HG03565 (cell line): ENCODE measurements around the gene TNFRSF6B.
"Not testable (repeated sequence)": the region's sequence is repeated elsewhere in the genome, so short reads cannot be mapped to it uniquely, and the experiment has no call there.

ENCODE experiments used
- ATAC-seq: cut with Tn5 transposase; IDR thresholded peaks from one replicate; pipeline ENCODE4 v1.9.1; 2021; ENCODE audit warnings: mild to moderate bottlenecking, moderate library complexity; ENCODE audit not compliant: unreplicated experiment

Gene TNFRSF6B

DNA sequence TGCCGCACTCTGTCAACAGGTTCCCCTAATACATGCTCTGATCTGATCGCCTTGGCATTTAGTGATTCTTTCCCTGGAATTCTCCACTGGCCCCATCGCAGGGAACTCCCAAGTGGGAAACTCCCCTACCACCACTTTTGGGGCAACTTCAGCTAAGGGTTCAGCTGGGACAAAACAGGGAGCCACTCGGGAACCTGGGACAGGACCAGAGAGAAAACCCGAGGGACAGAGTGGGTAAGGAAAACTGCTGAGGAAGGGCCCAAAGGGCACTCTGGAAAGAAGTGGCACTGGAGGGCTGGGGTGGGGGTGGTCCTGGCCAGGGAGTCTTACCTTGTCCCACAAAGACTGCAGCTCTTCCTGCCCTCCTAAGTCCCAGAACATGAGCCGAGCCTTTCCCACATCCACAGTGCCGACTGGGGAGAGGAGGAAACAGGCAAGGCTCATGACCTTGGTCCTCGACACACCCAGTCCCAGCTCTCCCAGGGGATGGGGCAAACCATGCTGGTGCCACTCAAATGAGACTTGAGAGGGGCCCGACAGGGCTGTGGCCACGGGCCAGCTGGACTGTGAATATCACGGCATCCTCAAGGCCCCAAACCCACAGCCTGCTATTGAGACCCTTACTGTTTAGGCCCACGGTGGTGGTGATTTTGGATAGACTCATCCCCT lies 9.7 kb downstream of the TNFRSF6B start:
- ATAC-seq = no peak

DNA sequence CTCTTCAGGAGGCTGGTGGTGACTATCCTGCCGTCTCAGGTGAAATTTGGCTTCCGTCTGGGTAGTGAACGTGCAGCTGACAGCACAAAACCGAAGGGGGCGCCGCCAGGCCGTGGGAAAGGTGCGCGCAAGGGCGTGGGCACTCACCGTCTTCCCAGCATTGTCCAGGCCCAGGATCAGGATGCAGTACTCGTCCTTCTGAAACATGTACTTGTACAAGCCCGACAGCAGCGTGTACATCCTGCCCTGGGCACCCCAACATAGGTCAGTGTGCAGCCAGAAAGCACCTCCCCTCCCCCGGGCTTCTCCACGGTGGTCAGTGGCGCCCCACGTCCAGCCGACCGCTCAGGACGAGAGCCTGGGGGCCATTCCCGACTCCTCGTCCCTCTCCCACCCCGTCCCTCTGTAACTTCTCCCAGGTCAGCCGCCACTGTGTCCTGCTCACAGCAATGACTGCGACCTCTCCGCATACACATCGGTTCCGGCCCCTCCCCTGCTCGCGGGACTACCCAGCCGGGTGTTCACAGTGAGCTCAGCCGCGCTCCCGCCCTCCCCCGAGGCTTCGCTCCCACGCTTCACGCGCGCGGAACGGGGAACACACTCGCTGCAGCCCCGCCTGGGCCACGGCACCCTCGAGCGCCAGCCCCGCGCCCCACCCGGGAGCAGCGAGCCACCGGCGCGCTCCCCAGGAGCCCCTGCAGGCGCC lies 10.6 kb downstream of the TNFRSF6B start:
- no peak for ATAC-seq

DNA sequence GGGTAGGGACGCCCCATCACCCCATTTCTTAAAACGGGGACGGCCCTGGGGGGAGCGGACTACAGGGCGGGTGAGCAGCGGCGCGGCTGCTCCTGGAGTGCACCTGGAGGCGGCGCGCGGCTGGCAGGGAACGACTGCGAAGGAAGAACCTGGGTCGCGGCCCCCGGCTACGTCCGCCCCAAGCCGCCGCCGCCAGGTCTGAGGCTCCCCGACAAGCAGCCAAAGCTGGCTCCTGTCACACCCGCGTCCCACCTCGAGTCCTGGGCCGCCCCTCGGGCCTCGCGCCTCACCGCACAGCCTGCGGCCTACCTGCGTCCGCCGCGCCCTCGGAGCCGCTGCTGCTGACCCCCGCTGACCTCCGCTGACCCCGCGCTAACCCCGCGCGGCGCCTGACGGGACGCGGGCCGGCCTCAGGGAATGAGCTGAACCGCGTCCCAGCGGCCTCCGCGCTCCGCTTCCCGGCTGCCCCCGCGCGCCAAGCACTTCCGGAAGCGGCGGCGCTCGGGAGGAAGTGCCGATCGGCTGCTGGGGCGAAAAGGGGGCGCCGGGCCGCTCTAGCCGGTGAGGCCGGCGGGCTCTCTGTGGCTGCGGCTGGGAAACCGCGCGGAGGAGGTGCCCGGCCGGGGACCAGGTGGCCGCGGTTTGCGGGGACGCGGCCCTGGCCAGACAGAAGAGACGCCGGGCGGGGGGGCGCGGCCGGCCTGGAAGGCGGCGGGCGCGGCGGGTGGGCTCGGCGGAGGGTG lies 11.3 kb downstream of the TNFRSF6B start, which contains the start of the genes ARFRP1 and ZGPAT:
Gene ARFRP1, minus strand, starts transcription at position 419 of the 743 bp plus-strand sequence. CDS start 885 bp downstream, outside the sequence.
Gene ZGPAT, plus strand, starts transcription at position 482 of the 743 bp plus-strand sequence. CDS start 542 bp downstream, outside the sequence.
- peak; percentile 55 for ATAC-seq

DNA sequence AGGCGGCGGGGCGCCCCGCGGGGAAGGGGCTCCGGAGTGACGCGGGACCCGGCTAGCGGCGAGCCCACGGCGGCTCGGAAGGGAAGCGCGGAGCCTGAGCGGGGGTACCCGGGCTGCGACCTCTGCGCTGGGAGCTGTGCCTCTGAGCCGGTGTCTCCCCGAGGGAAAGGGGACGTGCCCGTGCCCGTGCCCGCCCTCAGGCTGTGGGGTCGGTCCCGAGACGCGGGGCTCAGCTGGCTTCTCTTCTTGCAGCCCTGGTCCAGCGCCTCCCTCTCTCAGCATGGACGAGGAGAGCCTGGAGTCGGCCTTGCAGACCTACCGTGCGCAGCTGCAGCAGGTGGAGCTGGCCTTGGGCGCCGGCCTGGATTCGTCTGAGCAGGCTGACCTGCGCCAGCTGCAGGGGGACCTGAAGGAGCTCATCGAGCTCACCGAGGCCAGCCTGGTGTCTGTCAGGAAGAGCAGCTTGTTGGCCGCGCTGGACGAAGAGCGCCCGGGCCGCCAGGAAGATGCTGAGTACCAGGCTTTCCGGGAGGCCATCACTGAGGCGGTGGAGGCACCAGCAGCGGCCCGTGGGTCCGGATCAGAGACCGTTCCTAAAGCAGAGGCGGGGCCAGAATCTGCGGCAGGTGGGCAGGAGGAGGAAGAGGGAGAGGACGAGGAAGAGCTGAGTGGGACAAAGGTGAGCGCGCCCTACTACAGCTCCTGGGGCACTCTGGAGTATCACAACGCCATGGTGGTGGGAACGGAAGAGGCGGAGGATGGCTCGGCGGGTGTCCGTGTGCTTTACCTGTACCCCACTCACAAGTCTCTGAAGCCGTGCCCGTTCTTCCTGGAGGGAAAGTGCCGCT lies 12.1 kb downstream of the TNFRSF6B start:
- ATAC-seq = no peak

DNA sequence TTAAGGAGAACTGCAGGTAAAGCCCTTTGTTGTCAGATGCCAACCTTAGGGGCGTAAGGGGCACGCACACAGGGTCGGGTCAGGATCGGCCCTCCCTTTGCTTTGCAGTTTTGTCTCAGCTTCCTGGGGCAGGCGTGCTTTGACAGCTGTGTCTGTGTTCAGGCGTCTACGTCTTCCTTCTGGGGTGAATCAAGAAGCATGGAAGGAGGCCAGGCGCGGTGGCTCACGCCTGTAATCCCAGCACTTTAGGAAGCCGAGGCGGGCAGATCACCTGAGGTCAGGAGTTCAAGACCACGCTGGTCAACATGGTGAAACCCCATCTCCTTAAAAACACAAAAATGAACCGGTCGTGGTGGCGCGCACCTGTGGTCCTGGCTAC lies 12.7 kb downstream of the TNFRSF6B start:
- ATAC-seq = no peak

DNA sequence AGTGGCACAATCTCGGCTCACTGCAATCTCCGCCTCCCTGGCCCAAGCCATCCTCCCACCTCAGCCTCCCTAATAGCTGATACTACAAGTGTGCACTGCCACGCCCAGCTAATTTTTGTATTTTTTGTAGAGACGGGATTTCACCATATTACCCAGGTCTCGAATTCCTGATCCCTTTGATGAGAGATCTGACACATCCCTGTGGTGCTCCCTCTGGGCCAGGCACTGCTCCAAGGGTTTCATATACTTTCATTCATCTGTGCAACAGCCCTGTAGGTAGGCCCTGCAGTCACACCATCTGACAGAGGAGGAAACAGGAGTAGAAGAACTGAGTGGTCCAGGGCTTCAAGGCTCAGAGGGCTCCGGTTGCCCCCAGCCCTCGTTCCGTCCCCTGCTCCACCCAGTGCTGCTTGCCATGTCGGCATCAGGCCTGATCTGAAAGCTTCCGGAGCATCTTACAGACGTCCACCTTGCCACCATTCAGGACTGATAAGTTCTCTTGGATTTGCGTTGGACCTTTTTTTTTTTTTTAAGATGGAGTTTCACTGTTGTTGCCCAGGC lies 14.7 kb downstream of the TNFRSF6B start:
- no peak for ATAC-seq

DNA sequence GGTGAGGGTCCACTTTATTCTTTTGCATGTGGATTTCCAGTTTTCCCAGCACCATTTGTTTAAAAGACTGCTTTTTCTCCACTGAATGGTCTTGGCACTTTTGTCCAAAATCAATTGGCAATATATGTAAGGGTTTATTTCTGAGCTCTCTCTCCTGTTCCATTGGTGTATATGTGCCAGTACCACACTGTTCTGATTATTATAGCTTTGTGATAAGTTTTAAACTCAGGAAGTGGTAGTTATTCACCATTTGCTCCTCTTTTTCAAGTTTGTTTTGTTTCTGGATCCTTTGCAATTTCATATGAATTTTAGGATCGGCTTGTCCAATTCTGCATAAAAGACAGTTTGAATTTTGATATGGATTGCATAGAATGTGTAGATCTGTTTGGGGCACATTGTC lies 15.7 kb downstream of the TNFRSF6B start:
- no peak for ATAC-seq

DNA sequence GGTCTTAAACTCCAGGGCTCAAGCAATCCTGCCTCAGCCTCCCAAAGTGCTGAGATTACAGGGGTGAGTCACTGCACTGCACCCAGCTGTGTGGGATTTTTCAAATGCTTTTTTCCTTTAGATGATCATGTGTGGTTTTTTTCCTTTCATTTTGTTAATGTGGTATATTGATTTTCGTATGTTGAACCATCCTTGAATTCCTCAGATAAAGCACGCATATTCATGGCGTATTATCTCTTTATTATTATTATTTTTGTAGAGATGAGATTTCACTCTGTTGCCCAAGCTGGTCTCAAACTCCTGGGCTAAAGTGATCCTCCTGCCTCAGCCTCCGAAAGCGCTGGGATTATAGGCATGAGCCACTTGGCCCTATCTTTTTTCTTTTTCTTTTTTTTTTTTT lies 18.4 kb downstream of the TNFRSF6B start:
- ATAC-seq = no peak

DNA sequence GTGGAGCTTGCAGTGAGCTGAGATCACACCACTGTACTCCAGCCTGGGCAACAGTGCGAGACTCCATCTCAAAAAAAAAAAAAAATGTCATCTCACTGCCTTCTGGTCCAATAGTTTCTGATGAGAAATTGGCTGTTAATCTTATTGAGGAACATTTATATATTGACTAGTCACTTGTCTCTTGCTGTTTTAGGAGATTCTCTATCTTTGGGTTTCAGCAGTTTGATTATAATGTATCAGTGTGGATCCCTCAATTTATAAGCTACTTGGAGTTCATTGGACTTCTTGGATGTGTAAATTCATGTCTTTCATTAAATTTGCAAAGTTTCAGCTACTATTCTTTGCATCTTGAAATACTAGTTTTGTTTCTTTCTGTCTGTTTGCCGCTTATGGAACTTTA lies 22.5 kb downstream of the TNFRSF6B start:
- no peak for ATAC-seq

DNA sequence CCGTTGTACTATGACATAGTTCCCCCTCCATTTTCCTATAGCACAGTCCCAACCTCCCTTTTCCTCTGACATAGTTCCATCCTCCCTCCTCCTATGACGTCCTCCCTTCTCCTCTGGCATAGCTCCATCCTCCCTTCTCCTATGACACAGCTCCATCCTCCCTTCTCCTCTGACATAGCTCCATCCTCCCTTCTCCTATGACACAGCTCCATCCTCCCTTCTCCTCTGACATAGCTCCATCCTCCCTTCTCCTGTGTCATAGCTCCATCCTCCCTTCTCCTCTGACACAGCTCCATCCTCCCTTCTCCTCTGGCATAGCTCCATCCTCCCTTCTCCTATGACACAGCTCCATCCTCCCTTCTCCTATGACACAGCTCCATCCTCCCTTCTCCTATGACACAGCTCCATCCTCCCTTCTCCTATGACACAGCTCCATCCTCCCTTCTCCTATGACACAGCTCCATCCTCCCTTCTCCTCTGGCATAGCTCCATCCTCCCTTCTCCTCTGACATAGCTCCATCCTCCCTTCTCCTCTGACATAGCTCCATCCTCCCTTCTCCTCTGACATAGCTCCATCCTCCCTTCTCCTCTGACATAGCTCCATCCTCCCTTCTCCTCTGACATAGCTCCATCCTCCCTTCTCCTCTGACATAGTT lies 26.6 kb downstream of the TNFRSF6B start:
- not testable (repeated sequence) for ATAC-seq

DNA sequence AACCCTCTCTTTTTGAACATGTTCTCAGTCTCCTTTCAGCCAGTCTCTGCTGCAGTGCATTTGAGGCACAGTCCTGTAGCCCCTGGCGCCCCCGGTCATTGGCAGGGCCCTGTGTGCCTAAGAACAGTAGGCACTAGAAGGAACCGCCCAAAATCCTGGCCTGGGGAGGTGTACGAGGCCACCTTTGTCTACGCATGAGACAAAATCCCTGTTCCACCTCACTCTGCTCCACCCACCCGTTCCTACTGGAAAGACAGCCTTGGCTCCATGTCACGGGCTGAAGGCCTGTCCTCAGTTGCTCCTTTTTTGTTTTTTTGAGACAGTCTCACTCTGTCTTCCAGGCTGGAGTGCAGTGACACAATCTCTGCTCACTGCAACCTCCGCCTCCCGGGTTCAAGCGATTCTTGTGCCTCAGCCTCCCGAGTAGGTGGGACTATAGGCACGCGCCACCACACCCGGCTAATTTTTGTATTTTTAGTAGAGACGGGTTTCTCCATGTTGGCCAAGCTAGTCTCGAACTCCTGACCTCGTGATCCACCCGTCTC lies 33.8 kb downstream of the TNFRSF6B start:
- ATAC-seq = not testable (repeated sequence)

DNA sequence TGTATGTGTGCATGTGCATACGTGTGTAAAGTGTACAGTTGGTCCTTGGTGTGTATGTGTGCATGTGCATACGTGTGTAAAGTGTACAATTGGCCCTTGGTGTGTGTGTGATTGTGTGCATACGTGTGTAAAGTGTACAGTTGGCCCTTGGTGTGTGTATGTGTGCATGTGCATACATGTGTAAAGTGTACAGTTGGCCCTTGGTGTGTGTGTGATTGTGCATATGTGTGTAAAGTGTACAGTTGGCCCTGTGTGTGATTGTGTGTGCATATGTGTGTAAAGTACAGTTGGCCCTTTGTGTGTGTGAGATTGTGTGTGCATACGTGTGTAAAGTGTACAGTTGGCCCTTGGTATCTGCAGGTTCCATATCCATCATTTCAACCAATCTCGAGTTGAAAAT lies 35.0 kb downstream of the TNFRSF6B start:
- ATAC-seq = no peak

DNA sequence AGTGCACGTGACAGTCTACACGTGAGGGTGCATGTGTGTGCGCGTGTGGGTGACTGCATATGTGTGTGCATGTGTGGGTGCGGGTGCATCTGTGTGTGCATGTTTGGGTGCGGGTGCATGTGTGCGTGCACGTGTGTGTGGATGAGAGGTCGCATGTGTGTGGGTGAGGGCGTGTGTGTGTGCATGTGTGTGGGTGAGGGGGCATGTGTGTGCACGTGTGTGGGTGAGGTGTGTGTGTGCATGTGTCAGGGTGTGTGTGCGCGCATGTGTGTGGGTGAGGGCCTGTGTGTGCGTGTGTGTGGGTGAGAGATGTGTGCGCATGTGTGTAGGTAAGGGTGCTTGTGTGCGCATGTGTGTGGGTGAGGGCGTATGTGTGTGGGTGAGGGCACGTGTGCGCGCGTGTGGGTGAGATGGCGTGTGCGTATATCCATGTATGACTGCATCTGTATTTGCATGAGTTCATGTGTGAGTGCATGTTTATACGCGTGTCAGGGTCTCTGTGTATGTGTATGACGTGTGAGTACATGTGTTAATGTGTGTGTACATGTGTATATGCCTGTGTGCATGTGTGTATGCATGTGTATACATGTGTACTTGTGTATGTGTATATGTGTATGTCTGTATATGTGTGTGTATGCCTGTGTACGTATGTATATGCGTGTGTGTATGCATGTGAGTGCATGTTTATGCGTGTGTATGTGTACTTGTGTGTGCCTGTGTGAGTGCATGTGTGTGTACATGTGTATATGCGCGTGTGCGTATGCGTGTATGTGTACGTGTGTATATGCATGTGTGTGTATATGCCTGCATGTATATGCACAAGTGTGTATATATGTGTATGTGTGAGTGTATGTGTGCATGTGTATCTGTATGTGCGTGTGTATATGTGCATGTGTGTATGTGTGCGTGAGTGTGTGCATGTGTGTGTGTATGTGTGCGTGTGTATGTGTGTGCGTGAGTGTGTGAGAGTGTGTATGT lies 36.0 kb downstream of the TNFRSF6B start:
- no peak for ATAC-seq

DNA sequence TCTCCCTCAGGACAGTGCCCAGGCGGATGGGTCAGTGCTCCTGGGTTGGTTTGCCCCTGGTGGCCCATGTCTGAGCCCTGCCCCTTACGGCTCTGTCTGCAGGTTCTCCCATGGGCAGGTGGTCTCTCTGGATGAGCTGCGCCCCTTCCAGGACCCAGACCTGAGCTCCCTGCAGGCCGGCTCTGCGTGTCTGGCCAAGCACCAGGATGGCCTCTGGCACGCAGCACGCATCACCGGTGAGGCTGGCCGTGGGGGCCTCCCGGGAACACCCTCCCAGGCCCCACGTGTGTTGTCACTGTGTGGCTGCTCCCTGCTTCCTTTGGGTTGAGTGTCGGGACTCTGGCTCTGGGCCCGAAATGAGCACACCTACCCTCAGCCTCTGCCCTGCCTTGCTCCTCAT lies 36.7 kb downstream of the TNFRSF6B start:
- no peak for ATAC-seq

DNA sequence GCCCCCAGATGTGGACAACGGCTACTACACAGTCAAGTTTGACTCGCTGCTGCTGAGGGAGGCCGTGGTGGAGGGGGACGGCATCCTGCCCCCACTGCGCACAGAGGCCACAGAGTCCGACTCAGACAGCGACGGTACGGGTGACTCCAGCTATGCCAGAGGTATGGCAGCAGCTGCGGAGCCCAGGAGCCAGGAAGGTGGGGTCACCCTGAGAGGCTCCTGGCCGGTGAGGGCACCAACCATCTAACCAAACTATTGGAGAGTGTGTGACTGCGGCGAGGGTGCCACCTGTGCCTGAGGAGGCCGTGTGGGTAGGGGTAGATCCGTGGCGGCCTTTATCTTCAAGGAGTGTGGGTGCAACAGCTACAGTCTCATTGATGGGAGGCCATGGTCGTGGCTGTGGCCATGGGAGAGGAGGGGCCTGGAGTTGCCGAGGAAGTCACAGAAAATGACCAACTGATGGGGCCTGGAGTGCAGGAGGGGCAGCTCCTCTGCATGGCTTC lies 37.2 kb downstream of the TNFRSF6B start:
- ATAC-seq = no peak

DNA sequence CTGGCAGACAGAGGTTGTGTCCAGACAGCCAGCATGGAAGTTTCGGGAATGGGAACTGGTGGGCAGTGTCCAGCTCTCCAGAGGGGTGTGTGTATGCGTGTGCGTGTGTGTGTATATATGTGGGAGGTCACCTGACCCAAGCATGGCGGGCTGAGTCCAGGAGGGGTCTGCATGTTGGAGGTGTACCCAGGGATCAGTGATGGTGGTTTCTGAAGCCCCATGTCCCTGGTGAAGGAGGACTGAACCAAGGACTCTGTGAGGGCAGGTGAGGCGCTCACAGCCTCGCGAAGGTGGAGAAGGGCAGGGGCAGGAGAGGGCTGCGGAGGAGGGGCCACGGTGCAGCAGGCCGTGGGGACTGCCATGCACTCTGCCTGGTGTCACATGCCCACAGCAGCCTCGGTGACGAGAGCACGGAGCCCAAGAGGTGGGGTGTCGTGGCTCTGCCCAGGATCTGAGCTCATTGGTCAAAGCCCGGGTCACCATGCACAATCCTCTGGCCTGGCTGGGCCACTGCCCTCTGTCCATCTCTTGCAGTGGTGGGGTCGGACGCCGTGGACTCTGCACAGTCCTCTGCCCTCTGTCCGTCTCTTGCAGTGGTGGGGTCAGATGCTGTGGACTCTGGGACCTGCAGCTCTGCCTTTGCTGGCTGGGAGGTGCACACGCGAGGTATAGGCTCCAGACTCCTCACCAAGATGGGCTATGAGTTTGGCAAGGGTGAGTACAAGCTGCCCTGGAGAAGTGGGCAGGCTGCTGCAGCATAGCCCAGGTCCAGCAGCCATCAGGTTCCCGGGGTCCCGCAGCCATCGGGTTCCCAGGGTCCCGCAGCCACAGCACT lies 37.9 kb downstream of the TNFRSF6B start:
- no peak for ATAC-seq
